Common myeloid progenitor, CD34-positive (primary cell): ENCODE results near the gene GTF2H1.

Source experiments
- CTCF ChIA-PET: fragments of 350-600 bp; sonication (Branson Sonifier 250); formaldehyde crosslinking; loops from one replicate; lab custom pipeline; 2021; ENCODE audit warnings: antibody characterized with exemption; lab: Charles Lee
- POLR2A ChIA-PET: fragments of 350-600 bp; sonication (Branson Sonifier 250); formaldehyde crosslinking; loops from one replicate; lab custom pipeline; 2021; ENCODE audit warnings: antibody characterized with exemption; lab: Charles Lee
- DNase-seq, 3 donors: peaks; one replicate each; pipeline versions ENCODE4 v3.0.0 to v3.0.0-alpha.2; 2013
- H3K27ac ChIP-seq, 2 experiments: 1 replicate in 1 of 2; 2 replicates in 1 of 2; pipeline ENCODE4 v1.7.0; 2013; ENCODE audit warnings: inconsistent platforms in 2 of 2, low read length in 2 of 2, mild to moderate bottlenecking in 2 of 2, low read depth in 1 of 2, moderate library complexity in 1 of 2; ENCODE audit not compliant: severe bottlenecking in 2 of 2, insufficient read depth in 1 of 2, poor library complexity in 1 of 2
- H3K27me3 ChIP-seq, 5 experiments: replicated peaks in 2 of 5; 1 replicate in 3 of 5; 2 replicates in 2 of 5; pipeline versions ENCODE4 v1.6.1 to v1.7.0; 2013; ENCODE audit warnings: low read length in 4 of 5, mild to moderate bottlenecking in 2 of 5, moderate library complexity in 2 of 5, inconsistent platforms in 1 of 5; ENCODE audit not compliant: insufficient read depth in 5 of 5, control insufficient read depth in 4 of 5
- H3K36me3 ChIP-seq, 4 experiments: 1 replicate in 2 of 4; 2 replicates in 2 of 4; pipeline versions ENCODE4 v1.6.1 to v1.7.0; 2013; ENCODE audit warnings: low read length in 3 of 4, control low read depth in 1 of 4, mild to moderate bottlenecking in 1 of 4; ENCODE audit not compliant: control insufficient read depth in 4 of 4, insufficient read depth in 4 of 4
- H3K4me1 ChIP-seq, 4 experiments: 1 replicate in 3 of 4; 2 replicates in 1 of 4; pipeline versions ENCODE4 v1.6.1 to v1.7.1; 2013; ENCODE audit warnings: low read length in 3 of 4, mild to moderate bottlenecking in 3 of 4, control low read depth in 1 of 4, inconsistent platforms in 1 of 4, moderate library complexity in 1 of 4; ENCODE audit not compliant: control insufficient read depth in 4 of 4, insufficient read depth in 4 of 4; ENCODE audit errors: control extremely low read depth in 1 of 4
- H3K4me3 ChIP-seq, 7 experiments: 1 replicate in 4 of 7; 2 replicates in 3 of 7; pipeline versions ENCODE4 v1.5.1 to v1.7.0; 2013; ENCODE audit warnings: mild to moderate bottlenecking in 7 of 7, low read length in 6 of 7, moderate library complexity in 6 of 7, inconsistent platforms in 2 of 7, low read depth in 2 of 7, control low read depth in 1 of 7; ENCODE audit not compliant: insufficient read depth in 4 of 7, control insufficient read depth in 1 of 7; ENCODE audit errors: extremely low read depth in 1 of 7
- H3K9me3 ChIP-seq, 5 experiments: 1 replicate in 4 of 5; 2 replicates in 1 of 5; pipeline versions ENCODE4 v1.6.1 to v1.7.1; 2013; ENCODE audit warnings: low read length in 4 of 5, mild to moderate bottlenecking in 2 of 5, inconsistent platforms in 1 of 5, low read depth in 1 of 5, moderate library complexity in 1 of 5; ENCODE audit not compliant: control insufficient read depth in 4 of 5, insufficient read depth in 2 of 5; ENCODE audit errors: control extremely low read depth in 1 of 5
- WGBS: methylation state at CpG from one replicate; pipeline ENCODE4 v1.1.5; 2013; ENCODE audit not compliant: insufficient coverage; 5-methylcytosine and 5-hydroxymethylcytosine counted together

The GTF2H1 gene

DNA sequence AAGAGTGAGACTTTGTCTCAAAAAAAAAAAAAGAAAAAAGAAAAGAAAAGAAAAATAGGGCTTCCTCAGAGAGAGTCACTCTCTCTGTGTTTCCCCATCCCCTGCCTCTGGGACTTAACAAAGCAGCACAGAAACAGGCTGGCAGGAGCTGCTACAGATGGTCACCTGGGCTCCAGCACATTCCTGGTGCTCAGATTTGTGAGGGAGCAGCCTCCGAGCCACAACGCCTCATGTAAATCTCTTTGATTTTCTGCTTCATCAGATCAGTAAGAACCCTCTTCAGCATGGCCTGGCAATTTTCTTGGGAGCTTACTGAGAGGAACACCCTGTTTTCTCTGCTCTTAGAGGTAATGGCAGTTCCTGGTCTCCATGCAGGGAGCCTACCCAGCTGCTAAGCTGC, 56.8 kb downstream of the GTF2H1 start:
- no peaks in the 10 kb centered on the region for H3K27me3 ChIP-seq
- no CpG with 5 or more reads among the region's 2 CpGs for WGBS
- DNase-seq: no peak
- no peak overlapping the region for H3K27ac ChIP-seq
- H3K4me3 ChIP-seq: no peak overlapping the region
- ChIA-PET POLR2A (no interaction called here), CTCF (no interaction called here)
- H3K4me1 ChIP-seq: peaks cover 14 to 26% (median 23%) of the 10 kb centered on the region in 4 experiments
- H3K9me3 ChIP-seq: no peaks in the 10 kb centered on the region
- H3K36me3 ChIP-seq: no peaks in the 10 kb centered on the region

DNA sequence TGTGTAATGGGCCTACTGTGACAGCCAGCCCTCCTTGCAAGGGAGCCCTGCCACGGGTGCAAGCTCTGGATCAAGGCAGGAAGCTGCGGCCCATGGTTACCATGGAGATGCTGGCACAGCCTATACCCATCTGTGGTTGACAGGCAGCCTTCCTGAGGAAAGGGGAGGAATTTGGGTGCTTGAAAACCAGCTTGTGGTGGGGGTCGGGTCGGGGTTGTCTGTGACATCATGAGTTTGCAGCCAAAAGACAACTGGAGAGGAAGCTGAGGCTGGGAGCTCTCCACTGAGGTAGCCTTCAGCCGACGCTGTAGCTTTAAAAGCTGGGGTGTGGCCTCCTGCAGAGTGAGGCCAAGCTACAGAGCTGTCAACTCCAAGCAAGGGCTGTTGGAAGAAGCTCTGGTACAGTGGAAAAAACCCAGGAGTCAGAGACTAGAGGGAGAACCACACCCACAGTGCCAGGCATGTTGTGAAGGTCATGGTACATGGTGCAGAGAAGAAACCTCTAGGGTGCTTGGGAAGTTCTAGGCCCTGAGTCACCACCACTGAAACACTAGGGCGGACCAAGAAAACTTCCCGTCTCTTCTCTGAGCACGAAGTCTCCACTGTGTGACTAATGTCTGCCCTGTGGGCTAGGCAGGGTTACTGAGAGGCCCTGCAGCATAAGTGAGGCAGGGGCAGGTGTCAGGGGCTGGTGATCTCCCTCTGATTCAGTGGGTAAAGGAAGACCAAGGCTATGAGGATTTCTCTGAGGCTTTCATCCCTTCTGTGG, 61.2 kb downstream of the GTF2H1 start:
- Histone ChIP-seq H3K4me3 (peak overlapping the region in 4 of 7 experiments; percentile 11 to 38 (median 31)), H3K27me3 (no peaks in the 10 kb centered on the region), H3K9me3 (no peaks in the 10 kb centered on the region), H3K36me3 (no peaks in the 10 kb centered on the region), H3K27ac (peak overlapping the region; percentile 48 to 87), H3K4me1 (peaks cover 12 to 53% (median 37%) of the 10 kb centered on the region in 4 experiments)
- DNase-seq: peak; percentile 80 to 98 (median 96)
- ChIA-PET CTCF (interaction anchor here (0.8 to 3.7 kb wide), 7 partner anchors 12 to 52 kb away, joined by 3 to 35 read pairs (median 4); partner anchors contain the start of gene LDHA), POLR2A (interaction anchor here (0.6 to 3.3 kb wide), 7 partner anchors 9 to 143 kb away, joined by 3 to 55 read pairs (median 4); partner anchors contain the start of genes HPS5 and LDHA)
- 0% methylated on average over 6 of the region's 9 CpGs for WGBS

GRCh38 chr11:18384157-18384641, 61.8 kb downstream of the GTF2H1 start:
- Histone ChIP-seq H3K4me1 (peaks cover 12 to 50% (median 36%) of the 10 kb centered on the region in 4 experiments), H3K4me3 (peak overlapping the region in 4 of 7 experiments; percentile 5 to 48 (median 40)), H3K9me3 (no peaks in the 10 kb centered on the region), H3K27me3 (no peaks in the 10 kb centered on the region), H3K36me3 (no peaks in the 10 kb centered on the region), H3K27ac (peak overlapping the region; percentile 48 to 87)
- DNase-seq: peak in 2 of 3 donors; percentile 33 to 37
- ChIA-PET CTCF (interaction anchor here (0.8 to 3.7 kb wide), 5 partner anchors 11 to 36 kb away, joined by 3 to 35 read pairs (median 4); partner anchors contain the start of gene LDHA), POLR2A (interaction anchor here (0.7 to 3.3 kb wide), 6 partner anchors 8 to 142 kb away, joined by 3 to 55 read pairs (median 4); partner anchors contain the start of genes HPS5 and LDHA)
- WGBS: 51% methylated on average over 3 of the region's 3 CpGs

- no peaks in the 10 kb centered on the region for H3K36me3 ChIP-seq
- H3K27ac ChIP-seq: no peak overlapping the region
- H3K9me3 ChIP-seq: no peaks in the 10 kb centered on the region
- DNase-seq: peak in 1 of 3 donors; percentile 40
- no peaks in the 10 kb centered on the region for H3K27me3 ChIP-seq
- ChIA-PET CTCF (no interaction called here), POLR2A (no interaction called here)
- peaks cover 5 to 53% (median 24%) of the 10 kb centered on the region in 4 experiments for H3K4me1 ChIP-seq
- WGBS: 30% methylated on average over 3 of the region's 3 CpGs
- no peak overlapping the region for H3K4me3 ChIP-seq
These were observed 67.7 kb downstream of the GTF2H1 start for GRCh38 chr11:18390088-18390487.

DNA sequence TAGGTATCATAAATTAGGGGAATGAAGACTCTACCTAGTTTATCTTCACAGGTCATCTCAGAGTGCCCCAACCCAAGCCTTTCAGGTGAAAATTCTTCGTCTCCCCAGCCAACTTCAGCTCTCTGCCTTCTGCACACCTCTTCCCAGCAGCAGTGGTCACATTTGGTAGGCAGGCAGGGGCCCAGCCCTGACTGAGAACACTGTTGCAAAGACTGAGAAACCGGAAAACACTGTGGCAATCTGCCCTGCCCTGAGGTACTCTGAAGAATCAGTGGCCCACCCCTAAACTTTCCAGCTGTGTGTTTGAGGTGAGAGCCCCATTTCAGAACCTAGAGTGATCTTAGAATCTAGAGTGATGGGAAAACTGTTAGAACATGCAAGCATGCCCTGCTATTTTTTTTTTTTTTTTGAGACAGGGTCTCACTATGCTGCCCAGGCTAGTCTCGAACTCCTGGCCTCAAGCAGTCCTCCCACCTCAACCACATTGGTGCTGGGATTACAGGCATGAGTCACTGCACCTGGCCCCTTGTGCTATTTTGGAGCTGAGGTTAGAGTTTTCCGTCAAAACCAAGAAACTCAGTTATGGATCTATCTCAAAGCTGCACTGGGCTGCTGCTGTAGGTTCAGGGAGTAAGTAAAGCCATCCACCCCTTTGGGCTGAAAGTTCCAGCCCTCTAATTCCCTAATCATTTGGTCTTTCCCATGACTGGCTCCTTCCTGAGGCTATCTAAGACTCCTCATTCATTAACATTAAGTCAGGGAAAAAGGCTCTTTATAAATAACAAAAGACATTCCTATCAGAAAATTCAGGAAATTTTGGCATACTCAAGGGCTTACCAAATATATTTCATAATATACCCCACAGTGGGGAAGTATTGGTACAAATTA, 70.3 kb downstream of the GTF2H1 start:
- Histone ChIP-seq H3K27me3 (no peaks in the 10 kb centered on the region), H3K4me3 (no peak overlapping the region), H3K4me1 (peaks cover 5 to 47% (median 23%) of the 10 kb centered on the region in 4 experiments), H3K27ac (no peak overlapping the region), H3K9me3 (no peaks in the 10 kb centered on the region), H3K36me3 (peaks cover 0 to 20% (median 5%) of the 10 kb centered on the region in 4 experiments)
- ChIA-PET POLR2A (interaction anchor here (2.1 kb wide), 1 partner anchor 9 kb away, joined by 5 read pairs; no protein-coding TSS in a partner anchor), CTCF (interaction anchor here (0.6 to 1.7 kb wide), 3 partner anchors 10 to 277 kb away, joined by 3 to 4 read pairs (median 3); no protein-coding TSS in a partner anchor)
- 73% methylated on average over 3 of the region's 4 CpGs for WGBS
- DNase-seq: peak in 1 of 3 donors; percentile 33

- H3K4me1 ChIP-seq: peaks cover 5 to 47% (median 23%) of the 10 kb centered on the region in 4 experiments
- peak overlapping the region in 5 of 7 experiments; percentile 93 to 100 (median 99) for H3K4me3 ChIP-seq
- peak overlapping the region in 1 of 2 experiments; percentile 94 for H3K27ac ChIP-seq
- DNase-seq: no peak
- no peaks in the 10 kb centered on the region for H3K9me3 ChIP-seq
- ChIA-PET POLR2A (interaction anchor here (0.8 to 3.4 kb wide), 9 partner anchors 10 to 133 kb away, joined by 3 to 55 read pairs (median 9); partner anchors contain the start of genes GTF2H1, HPS5 and TSG101), CTCF (interaction anchor here (0.7 to 2.8 kb wide), 5 partner anchors 10 to 279 kb away, joined by 3 to 35 read pairs (median 6); no protein-coding TSS in a partner anchor)
- H3K27me3 ChIP-seq: no peaks in the 10 kb centered on the region
- 87% methylated on average over 13 of the region's 22 CpGs for WGBS
- H3K36me3 ChIP-seq: peaks cover 4 to 28% (median 12%) of the 10 kb centered on the region in 4 experiments
These were observed 71.4 kb downstream of the GTF2H1 start for GRCh38 chr11:18393581-18394274.
